PC-3 (cell line): ENCODE results near the gene PLK5. TPM values are rescaled to one million over a fixed set of nuclear protein-coding genes. Genes with fewer than 3 reads are reported as not detected.

ENCODE experiments used
- ATAC-seq: fragments of 200-7000 bp; cut with Tn5 transposase; 2 replicates; pipeline ENCODE4 v1.9.1; 2020; ENCODE audit warnings: mild to moderate bottlenecking, moderate library complexity
- BruUV-seq: library from RNA; stranded (reverse); fragments of 400-500 nt; replicated peaks from 2 replicates; lab custom pipeline; 2021; lab: Mats Ljungman, UMichigan
- CTCF ChIA-PET: fragments of 300-600 bp; sonication (Branson Sonifier 250); formaldehyde crosslinking; loops from one replicate; lab custom pipeline; 2022; ENCODE audit warnings: antibody characterized with exemption; lab: Charles Lee
- POLR2A ChIA-PET: fragments of 300-600 bp; sonication (Branson Sonifier 250); formaldehyde crosslinking; loops from one replicate; lab custom pipeline; 2022; ENCODE audit warnings: antibody characterized with exemption; ENCODE audit not compliant: unreplicated experiment; lab: Charles Lee
- DNase-seq: peaks from one replicate; pipeline ENCODE4 v3.0.0-alpha.2; 2015
- H2AFZ ChIP-seq: fragments of 300-600 bp; sonication (generic); 2 replicates; pipeline ENCODE4 v1.6.0; 2016; ENCODE audit warnings: antibody characterized with exemption, low read length
- H3F3A ChIP-seq: fragments of 300-600 bp; sonication (generic); one replicate; pipeline ENCODE4 v1.6.0; 2017; ENCODE audit warnings: antibody characterized with exemption, low read length, control low read depth, mild to moderate bottlenecking; ENCODE audit not compliant: unreplicated experiment
- H3K27ac ChIP-seq: fragments of 300-600 bp; sonication (generic); 2 replicates; pipeline ENCODE4 v1.5.1; 2016; ENCODE audit warnings: mild to moderate bottlenecking, low read length
- H3K27me3 ChIP-seq: fragments of 300-600 bp; sonication (generic); 2 replicates; pipeline ENCODE4 v1.6.1; 2016; ENCODE audit warnings: low read length, mixed read lengths
- H3K36me3 ChIP-seq: fragments of 300-600 bp; sonication (generic); 2 replicates; pipeline ENCODE4 v1.6.1; 2016; ENCODE audit warnings: low read depth, mixed run types, low read length, mixed read lengths
- H3K4me1 ChIP-seq: fragments of 300-600 bp; sonication (generic); 2 replicates; pipeline ENCODE4 v1.5.1; 2016; ENCODE audit warnings: low read length; ENCODE audit not compliant: insufficient read depth
- H3K4me2 ChIP-seq: fragments of 300-600 bp; sonication (generic); 2 replicates; pipeline ENCODE4 v1.6.0; 2016; ENCODE audit warnings: low read length
- H3K4me3 ChIP-seq: fragments of 300-600 bp; sonication (generic); 2 replicates; pipeline ENCODE4 v1.5.1; 2016; ENCODE audit warnings: mild to moderate bottlenecking, low read length, mixed read lengths
- H3K79me2 ChIP-seq: fragments of 300-600 bp; sonication (generic); 2 replicates; pipeline ENCODE4 v1.6.1; 2017; ENCODE audit warnings: low read length, mixed read lengths
- H3K9ac ChIP-seq: fragments of 300-600 bp; sonication (generic); 2 replicates; pipeline ENCODE4 v1.6.0; 2016; ENCODE audit warnings: mild to moderate bottlenecking, low read length
- H3K9me2 ChIP-seq: fragments of 300-600 bp; sonication (generic); replicated peaks from 2 replicates; pipeline ENCODE4 v1.6.1; 2016; ENCODE audit warnings: mixed run types, low read length, mixed read lengths
- H3K9me3 ChIP-seq: fragments of 300-600 bp; sonication (generic); 2 replicates; pipeline ENCODE4 v1.6.1; 2016; ENCODE audit warnings: low read length, mixed read lengths
- H4K20me1 ChIP-seq: fragments of 300-600 bp; sonication (generic); 2 replicates; pipeline ENCODE4 v1.6.1; 2016; ENCODE audit warnings: low read length, mixed read lengths
- CTCF ChIP-seq: fragments of 300-600 bp; sonication (generic); conservative IDR thresholded peaks from 2 replicates; pipeline ENCODE4 v1.5.1; 2017; ENCODE audit warnings: antibody characterized with exemption, low read depth, mild to moderate bottlenecking, low read length
- EZH2 ChIP-seq: fragments of 300-600 bp; sonication (generic); IDR thresholded peaks from one replicate; pipeline ENCODE4 v1.6.1; 2017; ENCODE audit warnings: antibody characterized with exemption, mild to moderate bottlenecking, low read length; ENCODE audit not compliant: unreplicated experiment
- EZH2phosphoT487 ChIP-seq: fragments of 300-600 bp; sonication (generic); IDR thresholded peaks from 2 replicates; pipeline ENCODE4 v1.6.1; 2018; ENCODE audit warnings: mild to moderate bottlenecking, antibody characterized with exemption, low read length, borderline replicate concordance
- intact Hi-C: fragments of 100-400 bp; cut with micrococcal nuclease; formaldehyde crosslinking; loops from 2 replicates; pipeline ENCODE4 v1.9.0; 2023
- total RNA-seq: library from RNA; depleted of rRNA; stranded (reverse); fragments of >200 nt; gene quantifications from 2 replicates; pipeline ENCODE4 v1.2.3, GENCODE V29; 2014

PLK5 gene
- total RNA-seq, 1 experiment from 2014 or later, result not detected

- ChIA-PET POLR2A (no interaction called here), CTCF (no interaction called here)
These were observed 25.6 kb downstream of the PLK5 start for GRCh38 chr19:1549332-1549945.

DNA sequence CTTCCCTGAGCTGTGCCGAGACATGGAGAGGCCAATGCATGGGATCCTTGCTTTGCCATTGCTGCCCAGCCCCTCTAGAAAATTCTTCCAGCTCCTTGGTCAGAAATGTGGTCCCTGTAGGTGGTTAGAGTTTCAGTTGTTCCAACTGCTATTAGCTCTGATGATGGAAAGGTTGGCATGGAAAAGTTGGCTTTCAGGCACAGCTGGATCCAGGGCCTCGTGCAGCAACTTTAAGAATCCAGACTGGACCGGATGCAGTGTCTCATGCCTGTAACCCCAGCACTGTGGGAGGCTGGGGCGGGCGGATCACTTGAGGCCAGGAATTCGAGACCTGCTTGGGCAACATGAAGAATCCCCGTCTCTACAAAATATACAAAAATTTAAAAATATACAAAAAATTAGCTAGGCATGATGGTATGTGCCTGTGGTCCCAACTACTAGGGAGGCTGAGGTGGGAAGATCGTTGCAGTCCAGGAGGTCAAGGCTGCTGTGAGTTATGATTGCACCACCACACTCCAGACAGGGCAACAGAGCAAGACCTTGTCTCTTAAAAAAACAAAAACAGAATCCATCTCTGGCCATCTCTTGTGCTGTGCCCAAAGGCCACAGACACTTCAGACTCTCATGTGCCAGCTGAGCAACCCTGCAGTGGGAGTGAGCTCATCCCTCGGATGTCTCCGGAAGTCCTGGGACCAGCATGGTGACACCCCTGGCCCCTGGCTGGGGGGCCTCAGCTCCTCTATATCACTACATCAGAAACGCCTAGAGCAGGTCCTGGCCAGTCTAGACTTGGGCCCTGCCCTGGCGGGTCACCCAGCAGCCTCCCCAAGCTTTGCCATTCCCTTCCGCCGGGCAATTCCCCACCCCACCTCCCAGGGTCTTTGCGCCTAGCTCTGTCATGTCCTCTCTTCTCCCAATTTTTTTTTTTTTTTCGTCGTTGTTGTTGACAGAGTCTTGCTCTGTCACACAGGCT is 27.5 kb downstream of the PLK5 start:
- H3K4me1 ChIP-seq, result no peaks in the 10 kb centered on the region
- H2AFZ ChIP-seq, result no peak overlapping the region
- H4K20me1 ChIP-seq, result no peaks in the 10 kb centered on the region
- POLR2A ChIA-PET, result no interaction called here
- no peak overlapping the region for H3K4me3 ChIP-seq
- no peak overlapping the region for H3K27ac ChIP-seq
- H3K9me3 ChIP-seq, result no peaks in the 10 kb centered on the region
- no peaks in the 10 kb centered on the region for H3K79me2 ChIP-seq
- ATAC-seq, result no peak
- intact Hi-C loops, result no loop called here
- no peak overlapping the region for H3K4me2 ChIP-seq
- no peak for TF ChIP-seq CTCF
- no peak for TF ChIP-seq EZH2phosphoT487
- TF ChIP-seq EZH2, result no peak
- no peaks in the 10 kb centered on the region for H3K36me3 ChIP-seq
- DNase-seq, result no peak
- H3K27me3 ChIP-seq, result no peaks in the 10 kb centered on the region
- no TSS peak for BruUV-seq
- H3F3A ChIP-seq, result no peaks in the 10 kb centered on the region
- H3K9ac ChIP-seq, result no peak overlapping the region
- no peaks in the 10 kb centered on the region for H3K9me2 ChIP-seq
- CTCF ChIA-PET, result interaction anchor here (0.7 kb wide), 1 partner anchor 15 kb away, joined by 4 read pairs; no protein-coding TSS in a partner anchor

More at GRCh38 chr19:1549332-1549945, 25.6 kb downstream of the PLK5 start:
- Histone ChIP-seq H3K9ac (no peak overlapping the region), H3K79me2 (no peaks in the 10 kb centered on the region), H3K4me2 (no peak overlapping the region), H3K27me3 (no peaks in the 10 kb centered on the region), H3K36me3 (no peaks in the 10 kb centered on the region), H3K9me3 (no peaks in the 10 kb centered on the region), H2AFZ (no peak overlapping the region), H3K27ac (no peak overlapping the region), H3K9me2 (no peaks in the 10 kb centered on the region), H3K4me3 (no peak overlapping the region), H3F3A (no peaks in the 10 kb centered on the region), H4K20me1 (no peaks in the 10 kb centered on the region), H3K4me1 (no peaks in the 10 kb centered on the region)
- intact Hi-C loops, result loop anchor here (10.0 kb wide), 1 partner anchor 105 kb away; the partner anchor contains the start of gene TCF3
- DNase-seq, result no peak
- BruUV-seq, result no TSS peak
- ATAC-seq, result no peak
- TF ChIP-seq EZH2 (no peak), EZH2phosphoT487 (no peak), CTCF (no peak)
